Activated CD4-positive, CD25-positive, alpha-beta regulatory T cell (primary cell): ENCODE measurements around the gene C1orf198.

Experiments
- DNase-seq, 4 experiments: peaks; one replicate each; lab custom pipeline; 2025; lab: John Stamatoyannopoulos, UW

Gene C1orf198

GRCh38 chr1:230867903-230868735, at the start of gene C1orf198:
Gene C1orf198, minus strand, starts transcription at chr1:230868521. Its CDS starts 9 bp downstream, at chr1:230868512.
- DNase-seq, result peak; percentile 58 to 66 (median 60)

GRCh38 chr1:230917284-230918135, 49.2 kb upstream of the C1orf198 start:
- DNase-seq, result peak; percentile 33 to 54 (median 44)

- DNase-seq, result no peak
Observed at GRCh38 chr1:230916587-230917283, 48.4 kb upstream of the C1orf198 start.

- DNase-seq, result no peak
Observed at GRCh38 chr1:230915078-230915477, 46.8 kb upstream of the C1orf198 start.

- no peak for DNase-seq
Observed at GRCh38 chr1:230913496-230913895, 45.2 kb upstream of the C1orf198 start.

GRCh38 chr1:230910755-230911117, 42.4 kb upstream of the C1orf198 start:
- DNase-seq, result no peak

- DNase-seq, result no peak
Observed at GRCh38 chr1:230909974-230910754, 41.8 kb upstream of the C1orf198 start.

- DNase-seq, result no peak
Observed at GRCh38 chr1:230907472-230908205, 39.3 kb upstream of the C1orf198 start.

GRCh38 chr1:230906226-230906625, 37.9 kb upstream of the C1orf198 start:
- DNase-seq, result no peak

- no peak for DNase-seq
Observed at GRCh38 chr1:230905733-230906132, 37.4 kb upstream of the C1orf198 start.

GRCh38 chr1:230902349-230902923, 34.1 kb upstream of the C1orf198 start:
- no peak for DNase-seq

GRCh38 chr1:230901671-230902070, 33.4 kb upstream of the C1orf198 start:
- DNase-seq, result no peak

- no peak for DNase-seq
Observed at GRCh38 chr1:230900984-230901383, 32.7 kb upstream of the C1orf198 start.

- DNase-seq, result no peak
Observed at GRCh38 chr1:230899841-230900251, 31.5 kb upstream of the C1orf198 start.

GRCh38 chr1:230898748-230899147, 30.4 kb upstream of the C1orf198 start:
- DNase-seq, result no peak

- DNase-seq, result no peak
Observed at GRCh38 chr1:230898144-230898543, 29.8 kb upstream of the C1orf198 start.

- no peak for DNase-seq
Observed at GRCh38 chr1:230896779-230897178, 28.5 kb upstream of the C1orf198 start.

GRCh38 chr1:230895452-230895851, 27.1 kb upstream of the C1orf198 start:
- no peak for DNase-seq

- no peak for DNase-seq
Observed at GRCh38 chr1:230894664-230895063, 26.3 kb upstream of the C1orf198 start.

GRCh38 chr1:230894032-230894431, 25.7 kb upstream of the C1orf198 start:
- DNase-seq, result no peak
